Retina (tissue), 1 donor: Measurements from ENCODE around the gene GOSR2.
A peak's percentile ranks its signal among the peaks of the same experiment; 100 is the strongest.

Experiments
- DNase-seq: peaks from one replicate; pipeline ENCODE4 v3.0.0-alpha.2; 2016

The GOSR2 gene

GRCh38 chr17:46922804-46923635, at the start of gene GOSR2:
TSS of gene GOSR2 (plus strand) at chr17:46923160. CDS start at chr17:46923193, 33 bp downstream.
- DNase-seq, result peak; percentile 100

- no peak for DNase-seq
Measured at GRCh38 chr17:46873941-46874645, 48.9 kb upstream of the GOSR2 start.

DNA sequence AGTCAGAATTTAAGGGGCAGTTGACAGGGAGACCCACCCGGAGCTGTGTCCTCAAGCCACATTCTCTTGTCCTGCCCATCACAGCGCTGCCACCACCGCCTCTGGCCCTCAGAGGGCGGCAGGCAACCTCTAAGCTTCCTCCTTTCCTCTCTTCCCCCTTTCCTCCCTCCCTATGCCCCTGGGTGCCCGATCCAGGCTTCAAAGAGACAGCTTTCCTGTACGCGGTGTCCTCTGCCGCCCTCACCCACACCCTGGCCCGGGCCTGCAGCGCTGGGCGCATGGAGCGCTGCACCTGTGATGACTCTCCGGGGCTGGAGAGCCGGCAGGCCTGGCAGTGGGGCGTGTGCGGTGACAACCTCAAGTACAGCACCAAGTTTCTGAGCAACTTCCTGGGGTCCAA, 48.1 kb upstream of the GOSR2 start:
- no peak for DNase-seq

DNA sequence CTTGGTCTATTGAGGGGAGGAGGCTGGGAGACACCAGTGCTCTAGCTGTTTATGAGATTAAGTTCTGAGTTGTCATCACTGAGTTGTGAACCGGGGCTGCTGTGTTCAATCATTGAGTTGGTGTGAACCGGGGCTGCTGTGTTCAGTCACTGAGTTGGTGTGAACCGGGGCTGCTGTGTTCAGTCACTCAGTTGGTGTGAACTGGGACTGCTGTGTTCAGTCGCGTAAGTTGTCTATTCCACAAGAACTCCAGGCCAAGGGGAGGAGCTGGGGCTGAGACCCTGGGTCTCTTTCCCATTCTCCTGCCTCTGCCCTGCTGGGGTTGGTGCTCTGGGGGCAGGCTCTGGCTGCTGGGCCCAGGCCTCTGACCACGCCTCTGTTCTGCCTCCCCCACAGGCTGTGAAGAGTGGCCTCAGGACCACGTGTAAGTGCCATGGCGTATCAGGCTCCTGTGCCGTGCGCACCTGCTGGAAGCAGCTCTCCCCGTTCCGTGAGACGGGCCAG, 47.1 kb upstream of the GOSR2 start:
- DNase-seq, result no peak

DNA sequence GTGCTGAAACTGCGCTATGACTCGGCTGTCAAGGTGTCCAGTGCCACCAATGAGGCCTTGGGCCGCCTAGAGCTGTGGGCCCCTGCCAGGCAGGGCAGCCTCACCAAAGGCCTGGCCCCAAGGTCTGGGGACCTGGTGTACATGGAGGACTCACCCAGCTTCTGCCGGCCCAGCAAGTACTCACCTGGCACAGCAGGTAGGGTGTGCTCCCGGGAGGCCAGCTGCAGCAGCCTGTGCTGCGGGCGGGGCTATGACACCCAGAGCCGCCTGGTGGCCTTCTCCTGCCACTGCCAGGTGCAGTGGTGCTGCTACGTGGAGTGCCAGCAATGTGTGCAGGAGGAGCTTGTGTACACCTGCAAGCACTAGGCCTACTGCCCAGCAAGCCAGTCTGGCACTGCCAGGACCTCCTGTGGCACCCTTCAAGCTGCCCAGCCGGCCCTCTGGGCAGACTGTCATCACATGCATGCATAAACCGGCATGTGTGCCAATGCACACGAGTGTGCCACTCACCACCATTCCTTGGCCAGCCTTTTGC, 46.5 kb upstream of the GOSR2 start:
- DNase-seq, result no peak

DNA sequence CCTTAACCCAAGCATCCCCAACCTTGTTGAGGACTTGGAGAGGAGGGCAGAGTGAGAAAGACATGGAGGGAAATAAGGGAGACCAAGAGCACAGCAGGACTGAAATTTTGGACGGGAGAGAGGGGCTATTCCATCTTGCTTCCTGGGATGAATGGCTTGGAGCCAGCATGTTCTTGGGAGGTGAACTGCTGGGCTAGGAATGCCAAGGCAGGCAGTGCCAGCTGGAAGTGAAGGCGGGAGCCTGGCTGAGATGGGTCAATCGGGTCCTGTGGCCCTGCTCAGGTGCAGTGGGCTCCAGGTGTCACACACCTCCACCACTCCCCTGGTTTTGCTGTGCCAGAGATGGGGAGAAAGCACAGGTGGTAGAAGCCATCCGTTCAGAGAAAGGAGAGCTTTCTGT, 46.0 kb upstream of the GOSR2 start:
- no peak for DNase-seq

DNA sequence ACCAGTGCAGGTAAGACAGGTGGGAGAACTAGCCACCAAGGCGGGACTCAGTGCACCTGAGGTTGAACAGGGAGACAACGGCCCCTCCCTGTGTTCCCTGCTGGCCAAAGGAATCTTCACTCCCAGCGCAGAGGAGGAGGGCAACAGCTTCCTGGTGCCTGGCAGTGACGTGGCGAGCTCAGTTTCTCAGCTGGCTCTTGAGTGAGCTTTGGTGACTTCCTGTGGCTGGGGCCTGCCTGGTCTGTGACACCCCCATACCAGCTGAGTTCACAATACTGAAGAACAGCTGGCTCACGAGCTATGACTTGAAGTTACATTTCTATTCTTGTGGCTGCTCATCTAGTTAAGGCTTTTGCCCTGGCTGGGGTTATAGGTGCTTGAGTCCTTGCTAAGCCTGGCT, 45.5 kb upstream of the GOSR2 start:
- no peak for DNase-seq

DNA sequence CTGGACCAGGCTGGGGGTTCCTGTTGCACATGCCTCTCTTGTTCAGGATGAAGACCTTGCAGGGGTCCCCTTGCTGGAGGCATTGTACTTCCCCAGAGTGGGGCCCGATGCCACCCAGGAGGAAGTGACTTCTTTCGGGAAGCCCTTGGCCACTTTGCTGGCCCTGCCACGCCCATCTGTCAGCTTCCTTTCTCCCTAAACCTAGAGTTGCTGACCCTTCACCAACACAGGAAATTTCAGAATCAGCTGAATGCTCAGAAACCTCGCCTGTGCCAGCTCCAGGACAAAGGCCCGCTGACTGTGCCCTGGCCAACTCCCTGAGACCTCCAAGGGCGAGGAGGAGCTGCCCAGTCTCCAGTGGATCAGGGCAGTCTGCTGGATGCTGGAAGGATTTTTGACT, 44.9 kb upstream of the GOSR2 start:
- no peak for DNase-seq

GRCh38 chr17:46879101-46879500, 43.9 kb upstream of the GOSR2 start:
- DNase-seq, result no peak

DNA sequence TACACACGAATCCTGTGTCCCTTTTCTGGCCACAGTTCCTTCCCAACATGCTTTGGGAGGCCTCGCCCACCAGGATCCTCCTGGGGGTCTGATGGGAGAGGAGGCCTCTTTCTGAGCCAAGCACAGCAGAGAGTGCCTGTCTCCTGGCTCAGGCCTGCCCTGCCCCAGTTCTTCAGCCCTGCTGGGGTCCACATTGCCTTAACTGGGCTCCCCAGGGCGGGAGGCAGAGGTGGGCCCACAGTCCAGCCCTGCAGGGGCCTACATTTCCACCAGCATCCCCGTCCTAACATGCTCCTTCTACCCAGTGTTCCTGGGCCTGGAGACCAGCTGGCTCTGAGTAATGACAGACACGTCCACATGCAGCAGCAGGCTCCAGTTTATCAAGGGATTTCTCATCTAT, 41.9 kb upstream of the GOSR2 start:
- DNase-seq, result no peak

DNA sequence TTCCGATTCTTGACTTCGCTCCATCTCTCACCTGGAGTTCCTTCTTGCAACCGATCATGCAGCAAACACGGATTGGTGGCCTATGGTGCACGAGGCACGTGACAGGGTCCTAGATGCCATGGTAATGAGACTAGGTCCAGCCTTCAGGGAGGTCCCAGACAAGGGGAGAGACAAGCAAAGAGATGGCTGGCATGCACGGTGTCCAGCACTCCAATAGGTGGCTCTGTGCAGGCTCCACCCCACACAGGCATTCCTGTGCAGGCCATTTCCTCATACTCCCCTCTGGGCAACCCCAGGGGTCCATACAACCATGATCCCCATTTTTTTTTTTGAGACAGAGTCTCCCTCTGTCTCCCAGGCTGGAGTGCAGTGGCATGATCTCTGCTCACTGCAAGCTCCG, 40.3 kb upstream of the GOSR2 start:
- DNase-seq, result no peak

- DNase-seq, result peak; percentile 30
Measured at GRCh38 chr17:46883871-46884520, 39.0 kb upstream of the GOSR2 start.

GRCh38 chr17:46884552-46884951, 38.4 kb upstream of the GOSR2 start:
- DNase-seq, result no peak

- DNase-seq, result no peak
Measured at GRCh38 chr17:46885415-46886309, 37.3 kb upstream of the GOSR2 start.

- no peak for DNase-seq
Measured at GRCh38 chr17:46886310-46886663, 36.7 kb upstream of the GOSR2 start.

GRCh38 chr17:46887717-46888116, 35.2 kb upstream of the GOSR2 start:
- no peak for DNase-seq

GRCh38 chr17:46888727-46889126, 34.2 kb upstream of the GOSR2 start:
- no peak for DNase-seq

DNA sequence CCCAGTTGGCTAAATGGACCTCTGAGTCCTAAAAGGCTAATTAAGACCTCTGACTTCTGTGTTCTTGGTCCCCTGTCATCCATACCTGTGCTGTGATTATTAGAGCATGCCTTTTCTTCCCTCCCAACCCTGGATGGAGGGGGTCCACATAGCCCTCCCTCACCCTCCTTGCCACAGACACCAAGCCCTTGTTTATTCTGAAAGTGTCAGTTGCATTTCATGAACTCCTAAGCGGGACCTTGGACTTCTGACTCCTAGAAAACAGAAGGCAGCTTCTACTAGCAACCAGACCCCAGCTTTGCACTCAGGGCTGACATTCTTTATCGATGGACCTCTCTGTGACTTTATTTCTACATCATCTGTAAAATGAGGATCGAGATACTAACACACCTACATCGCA, 33.4 kb upstream of the GOSR2 start:
- no peak for DNase-seq

GRCh38 chr17:46889992-46890564, 32.9 kb upstream of the GOSR2 start:
- DNase-seq, result peak; percentile 73

DNA sequence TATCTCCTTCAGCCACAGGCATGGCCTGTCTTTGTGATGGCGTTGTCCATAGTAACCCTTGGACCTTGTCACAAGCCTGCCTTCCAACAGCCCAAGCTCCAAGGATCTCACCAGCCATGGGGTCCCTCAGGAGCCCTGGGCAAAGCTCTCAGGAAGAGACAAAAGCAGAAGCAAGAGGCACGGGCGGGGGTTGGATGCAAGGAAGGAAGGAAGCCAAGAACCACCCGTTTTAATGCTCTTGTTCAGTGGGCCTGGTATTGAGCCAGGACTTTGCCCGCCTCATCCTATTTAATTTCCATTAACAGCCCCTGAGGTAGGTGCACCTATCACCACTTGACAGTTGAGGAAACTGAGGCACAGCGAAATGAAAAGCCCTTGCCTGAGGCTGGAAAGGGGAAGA, 32.3 kb upstream of the GOSR2 start:
- no peak for DNase-seq

- no peak for DNase-seq
Measured at GRCh38 chr17:46892192-46892703, 30.7 kb upstream of the GOSR2 start.

- no peak for DNase-seq
Measured at GRCh38 chr17:46894024-46894423, 28.9 kb upstream of the GOSR2 start.
